IMR-90 (cell line): ENCODE data around the gene KCNQ1.

ENCODE experiments used
- BHLHE40 ChIP-seq: fragments of 150-350 bp; IDR thresholded peaks from 2 replicates; pipeline ENCODE4 v1.6.1; 2016; ENCODE audit warnings: mild to moderate bottlenecking, low read depth, low read length
- CEBPB ChIP-seq: IDR thresholded peaks from 2 replicates; pipeline ENCODE4 v1.6.1; 2012; ENCODE audit warnings: low read depth, low read length, improper control_type of control experiment
- CHD1 ChIP-seq: IDR thresholded peaks from 2 replicates; pipeline ENCODE4 v1.6.1; 2012; ENCODE audit warnings: low read depth, low read length, improper control_type of control experiment
- CTCF ChIP-seq: conservative IDR thresholded peaks from 2 replicates; pipeline ENCODE4 v1.5.1; 2012; ENCODE audit warnings: mild to moderate bottlenecking, low read depth, low read length, improper control_type of control experiment
- ELK1 ChIP-seq: fragments of 150-350 bp; IDR thresholded peaks from 2 replicates; pipeline ENCODE4 v1.6.1; 2016; ENCODE audit warnings: low read depth, mild to moderate bottlenecking, low read length, moderate library complexity, borderline replicate concordance
- FOS ChIP-seq: fragments of 150-350 bp; IDR thresholded peaks from 2 replicates; pipeline ENCODE4 v1.6.1; 2016; ENCODE audit warnings: low read depth, low read length
- MAFK ChIP-seq: IDR thresholded peaks from 2 replicates; pipeline ENCODE4 v1.6.1; 2012; ENCODE audit warnings: low read depth, low read length, improper control_type of control experiment
- MAZ ChIP-seq: IDR thresholded peaks from 2 replicates; pipeline ENCODE4 v1.6.1; 2012; ENCODE audit warnings: low read depth, mild to moderate bottlenecking, low read length, improper control_type of control experiment, moderate library complexity, borderline replicate concordance
- MXI1 ChIP-seq: IDR thresholded peaks from 2 replicates; pipeline ENCODE4 v1.6.1; 2012; ENCODE audit warnings: low read depth, mild to moderate bottlenecking, low read length, moderate library complexity, borderline replicate concordance
- POLR2A ChIP-seq: IDR thresholded peaks from 2 replicates; pipeline ENCODE4 v1.6.1; 2012; ENCODE audit warnings: mild to moderate bottlenecking, low read depth, low read length
- RAD21 ChIP-seq: IDR thresholded peaks from 2 replicates; pipeline ENCODE4 v1.6.1; 2012; ENCODE audit warnings: low read length, improper control_type of control experiment
- RCOR1 ChIP-seq: IDR thresholded peaks from 2 replicates; pipeline ENCODE4 v1.6.1; 2012; ENCODE audit warnings: mild to moderate bottlenecking, low read length, improper control_type of control experiment; ENCODE audit not compliant: insufficient replicate concordance
- SMC3 ChIP-seq: fragments of 150-350 bp; IDR thresholded peaks from 2 replicates; pipeline ENCODE4 v1.6.1; 2016; ENCODE audit warnings: low read depth, mild to moderate bottlenecking, antibody characterized with exemption, low read length, moderate library complexity
- USF2 ChIP-seq: fragments of 150-350 bp; IDR thresholded peaks from 2 replicates; pipeline ENCODE4 v1.6.1; 2017; ENCODE audit warnings: mild to moderate bottlenecking, antibody characterized with exemption, low read length, low read depth

GRCh38 chr11:2557381-2557780 lies 112.6 kb downstream of the KCNQ1 start:
- TF ChIP-seq CTCF (no peak), ELK1 (no peak), POLR2A (no peak), MAFK (no peak), RCOR1 (no peak), FOS (no peak), RAD21 (no peak), BHLHE40 (no peak), MXI1 (no peak), SMC3 (no peak), CEBPB (no peak), CHD1 (no peak), USF2 (no peak), MAZ (no peak)
